GM10248 (cell line): ENCODE measurements around the gene NFKBIA.

ENCODE experiments used
- CTCF ChIA-PET: fragments of 300-600 bp; sonication (Branson Sonifier 250); formaldehyde crosslinking; extraction: SDS; loops from one replicate; lab custom pipeline; 2021; ENCODE audit warnings: antibody characterized with exemption; lab: Yijun Ruan, JAX
- POLR2A ChIA-PET: fragments of 350-650 bp; sonication (Branson Sonifier 250); formaldehyde crosslinking; extraction: SDS; loops from one replicate; lab custom pipeline; 2020; ENCODE audit warnings: antibody characterized with exemption; lab: Yijun Ruan, JAX
- DNase-seq: peaks from one replicate; pipeline ENCODE4 v3.0.0; 2012; ENCODE audit errors: extremely low spot score
- CTCF ChIP-seq: IDR thresholded peaks from 2 replicates; pipeline ENCODE4 v1.5.1; 2012; ENCODE audit warnings: mild to moderate bottlenecking, low read depth; ENCODE audit errors: extremely low read depth, missing control alignments, control extremely low read depth

NFKBIA gene

GRCh38 chr14:35388656-35389314 lies 15.8 kb downstream of the NFKBIA start:
- no peak for TF ChIP-seq CTCF
- POLR2A ChIA-PET = interaction anchor here (0.5 kb wide), 1 partner anchor 15 kb away, joined by 4 read pairs; no protein-coding TSS in a partner anchor
- CTCF ChIA-PET = interaction anchor here (1.5 kb wide), 1 partner anchor 13 kb away, joined by 3 read pairs; no protein-coding TSS in a partner anchor

GRCh38 chr14:35387713-35388579 lies 16.6 kb downstream of the NFKBIA start:
- DNase-seq = no peak
- no peak for TF ChIP-seq CTCF
- ChIA-PET CTCF (interaction anchor here (1.2 to 1.5 kb wide), 2 partner anchors 10 to 12 kb away, joined by 3 read pairs; no protein-coding TSS in a partner anchor), POLR2A (no interaction called here)

More at GRCh38 chr14:35388656-35389314, 15.8 kb downstream of the NFKBIA start:
- no peak for DNase-seq

- no peak for TF ChIP-seq CTCF
- POLR2A ChIA-PET = no interaction called here
- CTCF ChIA-PET = interaction anchor here (1.2 to 1.5 kb wide), 2 partner anchors 11 to 12 kb away, joined by 3 read pairs; no protein-coding TSS in a partner anchor
- DNase-seq = no peak
Measured at GRCh38 chr14:35387219-35387618, 17.3 kb downstream of the NFKBIA start.

- TF ChIP-seq CTCF = no peak
- DNase-seq = no peak
- ChIA-PET POLR2A (no interaction called here), CTCF (interaction anchor here (1.0 kb wide), 1 partner anchor 17 kb away, joined by 3 read pairs; no protein-coding TSS in a partner anchor)
Measured at GRCh38 chr14:35386673-35387125, 17.9 kb downstream of the NFKBIA start.

GRCh38 chr14:35385042-35385839 lies 19.3 kb downstream of the NFKBIA start:
- CTCF ChIA-PET = interaction anchor here (1.3 kb wide), 1 partner anchor 19 kb away, joined by 3 read pairs; no protein-coding TSS in a partner anchor
- DNase-seq = no peak
- POLR2A ChIA-PET = interaction anchor here (0.7 kb wide), 1 partner anchor 20 kb away, joined by 3 read pairs; no protein-coding TSS in a partner anchor
- TF ChIP-seq CTCF = no peak

GRCh38 chr14:35384455-35385041 lies 20.0 kb downstream of the NFKBIA start:
- DNase-seq = no peak
- CTCF ChIA-PET = no interaction called here
- POLR2A ChIA-PET = no interaction called here
- TF ChIP-seq CTCF = no peak
